ENCODE data around the gene AGMO. TPM values are rescaled to one million over a fixed set of nuclear protein-coding genes. Genes with fewer than 3 reads are reported as not detected.

The AGMO gene
- total and polyA plus RNA-seq, 2 of the 8 experiments (the other 6 are each of a cell fraction or from before 2014, with no cell fraction given): 0.22 to 0.45 TPM

DNA sequence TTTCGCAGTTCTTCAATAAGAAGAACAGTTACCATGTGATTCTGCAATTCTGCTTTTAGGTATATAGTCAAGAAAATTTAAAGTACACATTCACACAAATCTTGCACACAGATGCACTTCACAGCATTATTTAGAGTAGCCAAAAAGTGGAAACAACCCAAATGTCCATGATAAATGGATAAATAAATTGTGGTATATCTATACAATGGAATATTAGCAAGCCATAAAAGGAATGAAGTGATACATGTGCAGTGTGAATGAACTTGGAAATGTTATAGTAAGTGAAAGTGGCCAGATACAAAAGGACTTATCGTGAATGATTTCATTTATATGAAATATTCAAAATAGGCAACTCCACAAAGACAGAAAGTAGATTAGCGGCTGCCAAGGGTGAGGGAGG is 109.1 kb downstream of the AGMO start:
- Histone ChIP-seq H3K18ac (ENCODE audit: extremely low read depth, low read length) (no peak overlapping the region), H2AFZ (ENCODE audit: low read length) (no peak overlapping the region), H3K79me2 (ENCODE audit: control insufficient read depth in 1 of 2, insufficient read depth in 2 of 2, low read length in 2 of 2) (no peaks in the 10 kb centered on the region), H3K4me3 (ENCODE audit: extremely low read depth in 1 of 4, insufficient read depth in 2 of 4, low read depth in 3 of 4, low read length in 4 of 4) (no peak overlapping the region), H3K23ac (ENCODE audit: insufficient read length) (no peak overlapping the region), H3K56ac (replicated peaks; ENCODE audit: insufficient read length, low read depth, low read length) (no peak overlapping the region), H3K4ac (replicated peaks; ENCODE audit: insufficient read length, low read depth, low read length) (no peak overlapping the region), H4K20me1 (replicated peaks in 1 of 2; ENCODE audit: control insufficient read depth in 1 of 2, insufficient read depth in 2 of 2, low read length in 2 of 2) (no peaks in the 10 kb centered on the region), H2BK5ac (ENCODE audit: low read depth, low read length) (no peak overlapping the region), H2BK12ac (ENCODE audit: low read depth, low read length) (no peak overlapping the region), H2AK5ac (ENCODE audit: low read depth, low read length) (no peak overlapping the region), H3K27ac (ENCODE audit: low read depth, low read length) (no peak overlapping the region), H3K4me2 (ENCODE audit: insufficient read depth in 1 of 2, low read depth in 2 of 2, low read length in 2 of 2) (no peak overlapping the region), H2BK120ac (replicated peaks; ENCODE audit: low read depth, low read length) (no peak overlapping the region), H4K91ac (replicated peaks; ENCODE audit: insufficient read length, low read length) (no peak overlapping the region), H3K36me3 (ENCODE audit: control insufficient read depth in 2 of 4, insufficient read depth in 4 of 4, low read length in 3 of 4) (no peaks in the 10 kb centered on the region), H2BK15ac (ENCODE audit: low read length) (no peak overlapping the region), H3K27me3 (replicated peaks in 1 of 4; ENCODE audit: control insufficient read depth in 3 of 4, extremely low read depth in 1 of 4, insufficient read depth in 3 of 4, low read length in 3 of 4) (no peaks in the 10 kb centered on the region), H3K23me2 (ENCODE audit: low read depth, low read length) (no peaks in the 10 kb centered on the region), H4K8ac (ENCODE audit: extremely low read depth, insufficient read depth, low read length) (no peak overlapping the region), H3K79me1 (ENCODE audit: low read depth, low read length) (no peaks in the 10 kb centered on the region), H2BK20ac (ENCODE audit: low read length) (no peak overlapping the region), H3K4me1 (replicated peaks in 1 of 4; ENCODE audit: control insufficient read depth in 3 of 4, insufficient read depth in 4 of 4, low read length in 3 of 4) (no peaks in the 10 kb centered on the region), H3K9me3 (ENCODE audit: insufficient read depth in 2 of 2, low read depth in 1 of 2, low read length in 1 of 2) (no peaks in the 10 kb centered on the region), H3K9ac (replicated peaks in 1 of 4; ENCODE audit: extremely low read depth in 1 of 4, low read depth in 3 of 4, low read length in 3 of 4) (no peak overlapping the region), H4K5ac (ENCODE audit: insufficient read length, low read depth, low read length) (no peak overlapping the region), H3K14ac (ENCODE audit: insufficient read length) (no peak overlapping the region)
- FAIRE-seq (no peak), DNase-seq (ENCODE audit: low read depth in 1 of 2, low spot score in 2 of 2) (no peak)
- POLR2A ChIA-PET (ENCODE audit: partially characterized antibody): no interaction called here
- 93% methylated on average over 3 of the region's 3 CpGs; no CpG with 5 or more reads in 1 of the 2 experiments for WGBS, 2 experiments (ENCODE audit: extremely low coverage in 1 of 2, insufficient coverage in 1 of 2, insufficient read length in 1 of 2, insufficient replicate concordance in 2 of 2, low coverage in 1 of 2, low lambda C conversion rate in 2 of 2, missing lambda C conversion rate in 1 of 2)
- TF ChIP-seq KDM1A (IDR thresholded peaks at IDR 0.05; ENCODE audit: borderline replicate concordance, low read length): no peak
- CTCF ChIA-PET (ENCODE audit: partially characterized antibody): no interaction called here
